ENCODE measurements around the gene ITCH.
"Not testable (repeated sequence)": the region's sequence is repeated elsewhere in the genome, so short reads cannot be mapped to it uniquely, and the experiment has no call there.

Gene ITCH

GRCh38 chr20:34344238-34344637, 18.8 kb upstream of the ITCH start:
- DNase-seq (ENCODE audit: low read depth) = no peak

GRCh38 chr20:34345402-34345736, 17.7 kb upstream of the ITCH start:
- no peak for DNase-seq (ENCODE audit: low read depth)

GRCh38 chr20:34345839-34346532, 17.1 kb upstream of the ITCH start:
- not testable (repeated sequence) for DNase-seq (ENCODE audit: low read depth)

GRCh38 chr20:34346533-34346865, 16.6 kb upstream of the ITCH start:
- DNase-seq (ENCODE audit: low read depth) = not testable (repeated sequence)

- no peak for DNase-seq (ENCODE audit: low read depth)
Measured at GRCh38 chr20:34347571-34347970, 15.5 kb upstream of the ITCH start.

- DNase-seq (ENCODE audit: low read depth) = peak; percentile 15
Measured at GRCh38 chr20:34350095-34350494, 13.0 kb upstream of the ITCH start.

- not testable (repeated sequence) for DNase-seq (ENCODE audit: low read depth)
Measured at GRCh38 chr20:34353467-34353866, 9.6 kb upstream of the ITCH start.

GRCh38 chr20:34355427-34355826, 7.6 kb upstream of the ITCH start:
- DNase-seq (ENCODE audit: low read depth) = no peak

GRCh38 chr20:34359729-34360128, 3.3 kb upstream of the ITCH start:
- DNase-seq (ENCODE audit: low read depth) = not testable (repeated sequence)

- no peak for DNase-seq (ENCODE audit: low read depth)
Measured at GRCh38 chr20:34362502-34363061, 491 bp upstream of the ITCH start.

GRCh38 chr20:34363465-34364222, 571 bp downstream of the ITCH start:
- peak; percentile 58 for DNase-seq (ENCODE audit: low read depth)

- DNase-seq (ENCODE audit: low read depth) = no peak
Measured at GRCh38 chr20:34364223-34364506, 1.1 kb downstream of the ITCH start.

- no peak for DNase-seq (ENCODE audit: low read depth)
Measured at GRCh38 chr20:34365765-34366213, 2.7 kb downstream of the ITCH start.

- DNase-seq (ENCODE audit: low read depth) = no peak
Measured at GRCh38 chr20:34367155-34367554, 4.1 kb downstream of the ITCH start.

- not testable (repeated sequence) for DNase-seq (ENCODE audit: low read depth)
Measured at GRCh38 chr20:34367911-34368310, 4.8 kb downstream of the ITCH start.

- DNase-seq (ENCODE audit: low read depth) = peak; percentile 23
Measured at GRCh38 chr20:34368547-34368946, 5.5 kb downstream of the ITCH start.

GRCh38 chr20:34369265-34369664, 6.2 kb downstream of the ITCH start:
- no peak for DNase-seq (ENCODE audit: low read depth)

- no peak for DNase-seq (ENCODE audit: low read depth)
Measured at GRCh38 chr20:34370062-34370461, 7.0 kb downstream of the ITCH start.

GRCh38 chr20:34373445-34373844, 10.4 kb downstream of the ITCH start:
- no peak for DNase-seq (ENCODE audit: low read depth)

- no peak for DNase-seq (ENCODE audit: low read depth)
Measured at GRCh38 chr20:34374209-34374760, 11.2 kb downstream of the ITCH start.

- DNase-seq (ENCODE audit: low read depth) = no peak
Measured at GRCh38 chr20:34375977-34376430, 12.9 kb downstream of the ITCH start.

GRCh38 chr20:34377072-34377847, 14.2 kb downstream of the ITCH start:
- DNase-seq (ENCODE audit: low read depth) = no peak
